Measurements from ENCODE around the gene MMAA.

Gene MMAA

GRCh38 chr4:145635630-145636029, 16.4 kb downstream of the MMAA start:
- Histone ChIP-seq H3K36me3 (ENCODE audit: control insufficient read depth in 2 of 2, insufficient read depth in 1 of 2, low read length in 2 of 2) (no peaks in the 10 kb centered on the region), H3K9me3 (ENCODE audit: control insufficient read depth, insufficient read depth, low read depth, low read length) (no peaks in the 10 kb centered on the region), H3K4me1 (ENCODE audit: control insufficient read depth, insufficient read depth, low read length) (no peaks in the 10 kb centered on the region), H3K27ac (ENCODE audit: extremely low read depth, low read depth, low read length) (no peak overlapping the region), H3K4me3 (ENCODE audit: low read depth, low read length) (no peak overlapping the region)
- ChIA-PET CTCF (no interaction called here), POLR2A (no interaction called here)
- TF ChIP-seq EGR2 (tag by site-specific recombination; IDR thresholded peaks at IDR 0.05; ENCODE audit: low read depth) (no peak), ZNF623 (tag by site-specific recombination; IDR thresholded peaks at IDR 0.05) (no peak), ZNF701 (tag by site-specific recombination; IDR thresholded peaks at IDR 0.05) (no peak), ZNF560 (tag by site-specific recombination; IDR thresholded peaks at IDR 0.05; ENCODE audit: borderline replicate concordance) (no peak), SETDB1 (IDR thresholded peaks at IDR 0.05; ENCODE audit: insufficient read length, low read length) (no peak), ZNF561 (tag by site-specific recombination; IDR thresholded peaks at IDR 0.05; ENCODE audit: borderline replicate concordance) (no peak), ZBTB10 (tag by site-specific recombination; IDR thresholded peaks at IDR 0.05) (no peak), ZNF626 (tag by site-specific recombination; IDR thresholded peaks at IDR 0.05) (no peak), ZNF629 (tag by site-specific recombination; IDR thresholded peaks at IDR 0.05) (no peak)
- TF ChIP-seq, protein P1, sequence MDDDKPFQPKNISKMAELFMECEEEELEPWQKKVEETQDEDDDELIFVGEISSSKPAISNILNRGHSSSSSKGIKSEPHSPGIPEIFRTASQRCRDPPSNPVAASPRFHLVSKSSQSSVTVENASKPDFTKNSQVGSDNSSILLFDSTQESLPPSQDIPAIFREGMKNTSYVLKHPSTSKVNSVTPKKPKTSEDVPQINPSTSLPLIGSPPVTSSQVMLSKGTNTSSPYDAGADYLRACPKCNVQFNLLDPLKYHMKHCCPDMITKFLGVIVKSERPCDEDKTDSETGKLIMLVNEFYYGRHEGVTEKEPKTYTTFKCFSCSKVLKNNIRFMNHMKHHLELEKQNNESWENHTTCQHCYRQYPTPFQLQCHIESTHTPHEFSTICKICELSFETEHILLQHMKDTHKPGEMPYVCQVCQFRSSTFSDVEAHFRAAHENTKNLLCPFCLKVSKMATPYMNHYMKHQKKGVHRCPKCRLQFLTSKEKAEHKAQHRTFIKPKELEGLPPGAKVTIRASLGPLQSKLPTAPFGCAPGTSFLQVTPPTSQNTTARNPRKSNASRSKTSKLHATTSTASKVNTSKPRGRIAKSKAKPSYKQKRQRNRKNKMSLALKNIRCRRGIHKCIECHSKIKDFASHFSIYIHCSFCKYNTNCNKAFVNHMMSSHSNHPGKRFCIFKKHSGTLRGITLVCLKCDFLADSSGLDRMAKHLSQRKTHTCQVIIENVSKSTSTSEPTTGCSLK (tag by site-specific recombination; IDR thresholded peaks at IDR 0.05), result no peak
- TF ChIP-seq, protein P2, sequence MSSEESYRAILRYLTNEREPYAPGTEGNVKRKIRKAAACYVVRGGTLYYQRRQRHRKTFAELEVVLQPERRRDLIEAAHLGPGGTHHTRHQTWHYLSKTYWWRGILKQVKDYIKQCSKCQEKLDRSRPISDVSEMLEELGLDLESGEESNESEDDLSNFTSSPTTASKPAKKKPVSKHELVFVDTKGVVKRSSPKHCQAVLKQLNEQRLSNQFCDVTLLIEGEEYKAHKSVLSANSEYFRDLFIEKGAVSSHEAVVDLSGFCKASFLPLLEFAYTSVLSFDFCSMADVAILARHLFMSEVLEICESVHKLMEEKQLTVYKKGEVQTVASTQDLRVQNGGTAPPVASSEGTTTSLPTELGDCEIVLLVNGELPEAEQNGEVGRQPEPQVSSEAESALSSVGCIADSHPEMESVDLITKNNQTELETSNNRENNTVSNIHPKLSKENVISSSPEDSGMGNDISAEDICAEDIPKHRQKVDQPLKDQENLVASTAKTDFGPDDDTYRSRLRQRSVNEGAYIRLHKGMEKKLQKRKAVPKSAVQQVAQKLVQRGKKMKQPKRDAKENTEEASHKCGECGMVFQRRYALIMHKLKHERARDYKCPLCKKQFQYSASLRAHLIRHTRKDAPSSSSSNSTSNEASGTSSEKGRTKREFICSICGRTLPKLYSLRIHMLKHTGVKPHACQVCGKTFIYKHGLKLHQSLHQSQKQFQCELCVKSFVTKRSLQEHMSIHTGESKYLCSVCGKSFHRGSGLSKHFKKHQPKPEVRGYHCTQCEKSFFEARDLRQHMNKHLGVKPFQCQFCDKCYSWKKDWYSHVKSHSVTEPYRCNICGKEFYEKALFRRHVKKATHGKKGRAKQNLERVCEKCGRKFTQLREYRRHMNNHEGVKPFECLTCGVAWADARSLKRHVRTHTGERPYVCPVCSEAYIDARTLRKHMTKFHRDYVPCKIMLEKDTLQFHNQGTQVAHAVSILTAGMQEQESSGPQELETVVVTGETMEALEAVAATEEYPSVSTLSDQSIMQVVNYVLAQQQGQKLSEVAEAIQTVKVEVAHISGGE (tag by site-specific recombination; conservative IDR thresholded peaks at IDR 0.05; ENCODE audit: low read depth), result no peak
- TF ChIP-seq, protein P3, sequence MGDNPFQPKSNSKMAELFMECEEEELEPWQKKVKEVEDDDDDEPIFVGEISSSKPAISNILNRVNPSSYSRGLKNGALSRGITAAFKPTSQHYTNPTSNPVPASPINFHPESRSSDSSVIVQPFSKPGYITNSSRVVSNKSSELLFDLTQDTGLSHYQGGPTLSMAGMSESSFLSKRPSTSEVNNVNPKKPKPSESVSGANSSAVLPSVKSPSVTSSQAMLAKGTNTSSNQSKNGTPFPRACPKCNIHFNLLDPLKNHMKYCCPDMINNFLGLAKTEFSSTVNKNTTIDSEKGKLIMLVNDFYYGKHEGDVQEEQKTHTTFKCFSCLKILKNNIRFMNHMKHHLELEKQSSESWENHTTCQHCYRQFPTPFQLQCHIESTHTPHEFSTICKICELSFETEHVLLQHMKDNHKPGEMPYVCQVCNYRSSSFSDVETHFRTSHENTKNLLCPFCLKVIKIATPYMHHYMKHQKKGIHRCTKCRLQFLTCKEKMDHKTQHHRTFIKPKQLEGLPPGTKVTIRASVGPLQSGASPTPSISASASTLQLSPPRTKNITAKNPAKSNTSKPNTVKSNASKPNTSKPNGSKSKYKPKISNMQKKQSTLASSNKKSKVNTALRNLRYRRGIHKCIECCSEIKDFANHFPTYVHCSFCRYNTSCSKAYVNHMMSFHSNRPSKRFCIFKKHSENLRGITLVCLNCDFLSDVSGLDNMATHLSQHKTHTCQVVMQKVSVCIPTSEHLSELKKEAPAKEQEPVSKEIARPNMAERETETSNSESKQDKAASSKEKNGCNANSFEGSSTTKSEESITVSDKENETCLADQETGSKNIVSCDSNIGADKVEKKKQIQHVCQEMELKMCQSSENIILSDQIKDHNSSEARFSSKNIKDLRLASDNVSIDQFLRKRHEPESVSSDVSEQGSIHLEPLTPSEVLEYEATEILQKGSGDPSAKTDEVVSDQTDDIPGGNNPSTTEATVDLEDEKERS (tag by site-specific recombination; IDR thresholded peaks at IDR 0.05), result no peak

DNA sequence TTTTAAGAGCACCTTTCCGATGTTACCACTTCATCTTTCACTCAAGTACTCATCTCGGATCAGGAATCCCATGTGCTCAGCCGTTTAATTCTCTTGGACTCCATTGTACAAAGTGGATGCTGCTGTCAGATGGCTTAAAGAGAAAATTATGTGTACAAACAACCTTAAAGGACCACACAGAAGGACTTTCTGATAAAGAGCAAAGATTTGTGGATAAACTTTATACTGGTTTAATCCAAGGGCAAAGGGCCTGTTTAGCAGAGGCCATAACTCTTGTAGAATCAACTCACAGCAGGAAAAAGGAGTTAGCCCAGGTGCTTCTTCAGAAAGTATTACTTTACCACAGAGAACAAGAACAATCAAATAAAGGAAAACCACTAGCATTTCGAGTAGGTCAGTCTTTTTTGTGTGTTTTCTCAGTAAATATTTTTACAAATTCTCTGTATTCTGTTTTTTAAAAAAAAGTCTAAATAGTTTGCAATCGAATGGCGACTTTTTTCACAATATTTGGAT, 20.1 kb downstream of the MMAA start:
- Histone ChIP-seq H3K4me3 (ENCODE audit: low read depth, low read length) (no peak overlapping the region), H3K9me3 (ENCODE audit: control insufficient read depth, insufficient read depth, low read depth, low read length) (no peaks in the 10 kb centered on the region), H3K4me1 (ENCODE audit: control insufficient read depth, insufficient read depth, low read length) (no peaks in the 10 kb centered on the region), H3K27ac (ENCODE audit: extremely low read depth, low read depth, low read length) (no peak overlapping the region), H3K36me3 (ENCODE audit: control insufficient read depth in 2 of 2, insufficient read depth in 1 of 2, low read length in 2 of 2) (no peaks in the 10 kb centered on the region)
- CTCF ChIA-PET, result interaction anchor here (0.6 kb wide), 1 partner anchor 85 kb away, joined by 3 read pairs; no protein-coding TSS in a partner anchor
- TF ChIP-seq, protein P4, sequence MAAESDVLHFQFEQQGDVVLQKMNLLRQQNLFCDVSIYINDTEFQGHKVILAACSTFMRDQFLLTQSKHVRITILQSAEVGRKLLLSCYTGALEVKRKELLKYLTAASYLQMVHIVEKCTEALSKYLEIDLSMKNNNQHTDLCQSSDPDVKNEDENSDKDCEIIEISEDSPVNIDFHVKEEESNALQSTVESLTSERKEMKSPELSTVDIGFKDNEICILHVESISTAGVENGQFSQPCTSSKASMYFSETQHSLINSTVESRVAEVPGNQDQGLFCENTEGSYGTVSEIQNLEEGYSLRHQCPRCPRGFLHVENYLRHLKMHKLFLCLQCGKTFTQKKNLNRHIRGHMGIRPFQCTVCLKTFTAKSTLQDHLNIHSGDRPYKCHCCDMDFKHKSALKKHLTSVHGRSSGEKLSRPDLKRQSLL (tag by site-specific recombination; IDR thresholded peaks at IDR 0.05), result no peak
- TF ChIP-seq ZNF394 (tag by site-specific recombination; IDR thresholded peaks at IDR 0.05; ENCODE audit: borderline replicate concordance) (no peak), ZNF561 (tag by site-specific recombination; IDR thresholded peaks at IDR 0.05; ENCODE audit: borderline replicate concordance) (no peak), PRDM4 (tag by site-specific recombination; IDR thresholded peaks at IDR 0.05) (no peak), ZNF140 (tag by site-specific recombination; IDR thresholded peaks at IDR 0.05) (no peak), ZNF174 (tag by site-specific recombination; IDR thresholded peaks at IDR 0.05) (no peak)
- POLR2A ChIA-PET, result no interaction called here

Measured in HEK293 (cell line).